Left cardiac atrium (tissue), 4 donors: ENCODE results near the gene SBK2. TPM values are rescaled to one million over a fixed set of nuclear protein-coding genes. Genes with fewer than 3 reads are reported as not detected.
A peak's percentile ranks its signal among the peaks of the same experiment; 100 is the strongest.
"Not testable (repeated sequence)": the region's sequence is repeated elsewhere in the genome, so short reads cannot be mapped to it uniquely, and the experiment has no call there.

Experiments used
- ATAC-seq, 2 donors: fragments of 200-7000 bp; cut with Tn5 transposase; one replicate each; pipeline ENCODE4 v1.9.1; 2020; ENCODE audit warnings: mild to moderate bottlenecking in 2 of 2, moderate library complexity in 2 of 2
- DNase-seq: peaks from one replicate; pipeline ENCODE4 v3.0.0-alpha.2; 2020
- intact Hi-C, 2 donors: fragments of 100-400 bp; cut with DNase I; formaldehyde crosslinking; loops; one replicate each; pipeline versions ENCODE4 v1.14.1 to v1.15.1; 2022 to 2023
- total RNA-seq, 2 donors: library from RNA; stranded (reverse); fragmentation: NEBNext Ultra II Directional; extraction: Animal tissue kit (Norgen Biotek cat#: 25700); gene quantifications; one replicate each; pipeline ENCODE4 v1.2.1, GENCODE V29; 2021
- donor health status: DM: no; HTN: yes; CAD: no.
- donor health status: DM: no; HTN: yes; CAD: no; lungs with severe emphysema.
- donor health status: DM: yes; HTN: yes; CAD: no.
- donor health status: Dilated cardiomyopathy.

Gene SBK2
- total RNA-seq, 2 donors from 2014 or later, result 151 to 181 TPM

GRCh38 chr19:55540619-55541018 is 3.7 kb upstream of the SBK2 start:
- intact Hi-C loops, result no loop called here
- no peak for DNase-seq
- ATAC-seq, result no peak

GRCh38 chr19:55539090-55539984 is 2.4 kb upstream of the SBK2 start:
- DNase-seq, result no peak
- intact Hi-C loops, result no loop called here
- no peak for ATAC-seq

GRCh38 chr19:55538132-55538531 is 1.2 kb upstream of the SBK2 start:
- DNase-seq (no peak), ATAC-seq (no peak)
- intact Hi-C loops, result no loop called here

GRCh38 chr19:55537741-55538111 is 793 bp upstream of the SBK2 start:
- intact Hi-C loops, result no loop called here
- ATAC-seq (no peak), DNase-seq (no peak)

GRCh38 chr19:55536366-55536765 is 567 bp downstream of the SBK2 start:
- intact Hi-C loops, result no loop called here
- ATAC-seq (peak in 1 of 2 donors; percentile 13), DNase-seq (no peak)

GRCh38 chr19:55535965-55536350 is 975 bp downstream of the SBK2 start:
- intact Hi-C loops, result no loop called here

GRCh38 chr19:55535173-55535964 is 1.6 kb downstream of the SBK2 start:
- intact Hi-C loops, result no loop called here
- DNase-seq (no peak), ATAC-seq (peak in 1 of 2 donors; percentile 25)

More at GRCh38 chr19:55535965-55536350, 975 bp downstream of the SBK2 start:
- ATAC-seq (peak; percentile 10 to 21), DNase-seq (no peak)

- DNase-seq, ATAC-seq, intact Hi-C loops: not testable (repeated sequence)
Measured at GRCh38 chr19:55534280-55534679, 2.7 kb downstream of the SBK2 start.

- DNase-seq (no peak), ATAC-seq (no peak)
- intact Hi-C loops, result no loop called here
Measured at GRCh38 chr19:55530996-55531395, 5.9 kb downstream of the SBK2 start.

- DNase-seq (no peak), ATAC-seq (no peak)
- intact Hi-C loops, result no loop called here
Measured at GRCh38 chr19:55529636-55530234, 7.2 kb downstream of the SBK2 start.

- intact Hi-C loops, result no loop called here
- DNase-seq (no peak), ATAC-seq (no peak)
Measured at GRCh38 chr19:55528030-55528803, 8.7 kb downstream of the SBK2 start.

- intact Hi-C loops, result no loop called here
- no peak for ATAC-seq
- no peak for DNase-seq
Measured at GRCh38 chr19:55527197-55528029, 9.5 kb downstream of the SBK2 start.

- DNase-seq (peak; percentile 89), ATAC-seq (peak; percentile 76 to 89)
- intact Hi-C loops, result no loop called here
Measured at GRCh38 chr19:55526216-55527196, 10.4 kb downstream of the SBK2 start.

GRCh38 chr19:55525289-55526101 is 11.4 kb downstream of the SBK2 start:
- intact Hi-C loops, result no loop called here
- peak; percentile 63 for DNase-seq
- ATAC-seq, result peak; percentile 75 to 76

GRCh38 chr19:55520691-55521292 is 16.1 kb downstream of the SBK2 start:
- ATAC-seq, result no peak
- intact Hi-C loops, result no loop called here
- no peak for DNase-seq
